B cell (primary cell): ENCODE data around the gene B4GALNT3. TPM values are rescaled to one million over a fixed set of nuclear protein-coding genes. Genes with fewer than 3 reads are reported as not detected.

ENCODE experiments used
- ATAC-seq: fragments of 200-7000 bp; cut with Tn5 transposase; one replicate; pipeline ENCODE4 v1.10.0; 2021; ENCODE audit warnings: low read depth, mild to moderate bottlenecking, moderate number of reproducible peaks, moderate library complexity
- CTCF ChIA-PET: fragments of 350-600 bp; sonication (Branson Sonifier 250); formaldehyde crosslinking; loops from one replicate; lab custom pipeline; 2021; ENCODE audit warnings: antibody characterized with exemption, inconsistent platforms; lab: Charles Lee
- POLR2A ChIA-PET: fragments of 350-600 bp; sonication (Branson Sonifier 250); formaldehyde crosslinking; loops from one replicate; lab custom pipeline; 2021; ENCODE audit warnings: antibody characterized with exemption; lab: Charles Lee
- DNase-seq: peaks from one replicate; pipeline ENCODE4 v3.0.0; 2013
- H2AFZ ChIP-seq: 2 replicates; pipeline ENCODE4 v1.6.1; 2012; ENCODE audit warnings: mild to moderate bottlenecking, low read depth, low read length; ENCODE audit not compliant: insufficient read depth, poor library complexity, severe bottlenecking
- H3K27ac ChIP-seq, 2 donors: 1 replicate in 1 of 2; 2 replicates in 1 of 2; pipeline ENCODE4 v1.5.1; 2012 to 2013; ENCODE audit warnings: low read length in 2 of 2, mild to moderate bottlenecking in 2 of 2, moderate library complexity in 1 of 2
- H3K27me3 ChIP-seq, 4 experiments: fragments of 200-600 bp in 1 of 4; sonication (generic) in 1 of 4; replicated peaks in 1 of 4; 1 replicate in 2 of 4; 2 replicates in 2 of 4; pipeline versions ENCODE4 v1.6.1 to v1.7.0; 2013 to 2016; ENCODE audit warnings: low read length in 3 of 4, mild to moderate bottlenecking in 2 of 4, mixed read lengths in 1 of 4, moderate library complexity in 1 of 4; ENCODE audit not compliant: insufficient read depth in 4 of 4, control insufficient read depth in 3 of 4; ENCODE audit errors: control extremely low read depth in 1 of 4
- H3K36me3 ChIP-seq, 2 experiments: replicated peaks in 1 of 2; 1 replicate in 1 of 2; 2 replicates in 1 of 2; pipeline versions ENCODE4 v1.6.1 to v1.7.1; 2013; ENCODE audit warnings: low read length in 1 of 2; ENCODE audit not compliant: insufficient read depth in 2 of 2, control insufficient read depth in 1 of 2; ENCODE audit errors: control extremely low read depth in 1 of 2, extremely low read depth in 1 of 2
- H3K4me1 ChIP-seq, 2 donors: fragments of 200-600 bp in 1 of 2; sonication (generic) in 1 of 2; 1 replicate in 1 of 2; 2 replicates in 1 of 2; pipeline versions ENCODE4 v1.5.1 to v1.6.1; 2013 to 2017; ENCODE audit warnings: low read length in 2 of 2; ENCODE audit not compliant: control insufficient read depth in 2 of 2, insufficient read depth in 2 of 2
- H3K4me2 ChIP-seq: replicated peaks from 2 replicates; pipeline ENCODE3; 2012; ENCODE audit warnings: mild to moderate bottlenecking, low read depth, low read length; ENCODE audit not compliant: poor library complexity, severe bottlenecking
- H3K4me3 ChIP-seq, 5 experiments: fragments of 200-600 bp in 1 of 5; sonication (generic) in 1 of 5; 1 replicate in 3 of 5; 2 replicates in 2 of 5; pipeline versions ENCODE4 v1.5.1 to v1.7.0; 2011 to 2016; ENCODE audit warnings: low read length in 4 of 5, mild to moderate bottlenecking in 4 of 5, low read depth in 2 of 5, control low read depth in 1 of 5, moderate library complexity in 1 of 5; ENCODE audit not compliant: insufficient read depth in 1 of 5; ENCODE audit errors: control extremely low read depth in 1 of 5, extremely low read depth in 1 of 5
- H3K79me2 ChIP-seq: fragments of 200-600 bp; sonication (generic); one replicate; pipeline ENCODE4 v1.6.0; 2016; ENCODE audit warnings: low read length; ENCODE audit not compliant: control insufficient read depth, insufficient read depth
- H3K9ac ChIP-seq: fragments of 200-600 bp; sonication (generic); 2 replicates; pipeline ENCODE4 v1.6.1; 2017; ENCODE audit warnings: mild to moderate bottlenecking, low read length, moderate library complexity
- H3K9me3 ChIP-seq, 3 donors: one replicate each; pipeline versions ENCODE4 v1.6.1 to v1.7.1; 2013; ENCODE audit warnings: low read length in 2 of 3; ENCODE audit not compliant: control insufficient read depth in 2 of 3, insufficient read depth in 1 of 3; ENCODE audit errors: control extremely low read depth in 1 of 3
- H4K20me1 ChIP-seq: 2 replicates; pipeline ENCODE4 v1.6.0; 2012; ENCODE audit warnings: mild to moderate bottlenecking, low read length; ENCODE audit not compliant: insufficient read depth, control insufficient read depth, poor library complexity, severe bottlenecking
- H3K27ac Mint-ChIP-seq: one replicate; pipeline ENCODE4 v1.8.0; 2021; ENCODE audit warnings: mixed read lengths
- H3K27me3 Mint-ChIP-seq: one replicate; pipeline ENCODE4 v1.8.0; 2021; ENCODE audit warnings: mixed read lengths
- H3K4me1 Mint-ChIP-seq: one replicate; pipeline ENCODE4 v1.8.0; 2021; ENCODE audit warnings: mixed read lengths
- H3K4me3 Mint-ChIP-seq: one replicate; pipeline ENCODE4 v1.8.0; 2021; ENCODE audit warnings: mixed read lengths
- H3K9me3 Mint-ChIP-seq: one replicate; pipeline ENCODE4 v1.8.0; 2022; ENCODE audit warnings: mixed read lengths; ENCODE audit not compliant: insufficient read depth
- EZH2 ChIP-seq: IDR thresholded peaks from 2 replicates; pipeline ENCODE4 v1.6.1; 2012; ENCODE audit warnings: borderline replicate concordance, low read depth, mild to moderate bottlenecking, moderate library complexity, low read length; ENCODE audit not compliant: insufficient read depth, poor library complexity, severe bottlenecking
- whole genome bisulfite sequencing: methylation state at CpG from one replicate; pipeline ENCODE4 v1.1.5; 2013; ENCODE audit warnings: missing lambda C conversion rate; ENCODE audit not compliant: insufficient coverage; 5-methylcytosine and 5-hydroxymethylcytosine counted together
- intact Hi-C: fragments of 100-400 bp; cut with micrococcal nuclease; formaldehyde crosslinking; loops from one replicate; pipeline ENCODE4 v1.10.0; 2022
- polyA plus RNA-seq: library from polyadenylated mRNA; depleted of rRNA; stranded (reverse); fragments of >200 nt; gene quantifications from 2 replicates; pipeline ENCODE4 v1.2.3, GENCODE V29; 2012
- total RNA-seq, 2 donors: library from RNA; stranded (reverse); fragments of 120-200 nt in 1 of 2; gene quantifications; 1 replicate in 1 of 2; 2 replicates in 1 of 2; pipeline versions ENCODE4 v1.2.3 to v1.2.4, GENCODE V29; 2013 to 2022
- TF ChIP-seq, protein P1 (sequence below): fragments of 200-600 bp; IDR thresholded peaks from one replicate; pipeline ENCODE4 v1.8.0; 2022; ENCODE audit warnings: antibody characterized with exemption, mild to moderate bottlenecking

B4GALNT3 gene
- total and polyA plus RNA-seq, 2 donors (not counting 1 experiment from before 2014, with no cell fraction given), result 0.25 TPM; not detected in 1

DNA sequence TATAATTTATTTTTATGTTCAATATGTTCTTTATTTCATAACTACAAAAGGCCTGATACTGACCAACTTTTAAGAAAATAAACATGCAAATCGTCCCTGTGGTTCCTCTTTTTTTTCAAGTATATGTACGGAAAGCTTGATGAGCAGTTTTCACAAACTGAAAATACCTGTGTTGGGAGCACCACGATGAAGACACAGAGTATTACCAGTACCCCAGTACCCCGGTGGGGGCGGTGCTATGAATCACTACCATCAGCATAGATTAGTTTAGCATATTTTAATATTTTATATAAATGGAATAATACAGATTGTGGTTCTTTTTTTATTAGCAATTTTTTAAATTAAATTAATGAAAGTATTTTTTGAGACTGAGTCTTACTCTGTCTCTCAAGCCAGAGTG, 7.0 kb downstream of the B4GALNT3 start:
- TF ChIP-seq EZH2, result no peak
- TF ChIP-seq, protein P1, sequence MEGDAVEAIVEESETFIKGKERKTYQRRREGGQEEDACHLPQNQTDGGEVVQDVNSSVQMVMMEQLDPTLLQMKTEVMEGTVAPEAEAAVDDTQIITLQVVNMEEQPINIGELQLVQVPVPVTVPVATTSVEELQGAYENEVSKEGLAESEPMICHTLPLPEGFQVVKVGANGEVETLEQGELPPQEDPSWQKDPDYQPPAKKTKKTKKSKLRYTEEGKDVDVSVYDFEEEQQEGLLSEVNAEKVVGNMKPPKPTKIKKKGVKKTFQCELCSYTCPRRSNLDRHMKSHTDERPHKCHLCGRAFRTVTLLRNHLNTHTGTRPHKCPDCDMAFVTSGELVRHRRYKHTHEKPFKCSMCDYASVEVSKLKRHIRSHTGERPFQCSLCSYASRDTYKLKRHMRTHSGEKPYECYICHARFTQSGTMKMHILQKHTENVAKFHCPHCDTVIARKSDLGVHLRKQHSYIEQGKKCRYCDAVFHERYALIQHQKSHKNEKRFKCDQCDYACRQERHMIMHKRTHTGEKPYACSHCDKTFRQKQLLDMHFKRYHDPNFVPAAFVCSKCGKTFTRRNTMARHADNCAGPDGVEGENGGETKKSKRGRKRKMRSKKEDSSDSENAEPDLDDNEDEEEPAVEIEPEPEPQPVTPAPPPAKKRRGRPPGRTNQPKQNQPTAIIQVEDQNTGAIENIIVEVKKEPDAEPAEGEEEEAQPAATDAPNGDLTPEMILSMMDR, result no peak
- Histone ChIP-seq H3K79me2 (no peaks in the 10 kb centered on the region), H3K4me1 (no peaks in the 10 kb centered on the region), H3K36me3 (no peaks in the 10 kb centered on the region), H3K27ac (no peak overlapping the region), H3K27me3 (peaks cover 0 to 14% (median 6%) of the 10 kb centered on the region in 4 experiments), H3K4me3 (no peak overlapping the region), H4K20me1 (no peaks in the 10 kb centered on the region), H2AFZ (no peak overlapping the region), H3K9ac (no peak overlapping the region), H3K9me3 (no peaks in the 10 kb centered on the region), H3K4me2 (no peak overlapping the region)
- no peak overlapping the region for H3K4me3 Mint-ChIP-seq
- H3K27me3 Mint-ChIP-seq, result peaks cover 37% of the 10 kb centered on the region
- intact Hi-C loops, result no loop called here
- ChIA-PET POLR2A (no interaction called here), CTCF (no interaction called here)
- no peak overlapping the region for H3K27ac Mint-ChIP-seq
- ATAC-seq (no peak), DNase-seq (no peak)
- peaks cover 2% of the 10 kb centered on the region for H3K4me1 Mint-ChIP-seq
- no CpG with 5 or more reads among the region's 5 CpGs for WGBS
- H3K9me3 Mint-ChIP-seq, result no peaks in the 10 kb centered on the region

DNA sequence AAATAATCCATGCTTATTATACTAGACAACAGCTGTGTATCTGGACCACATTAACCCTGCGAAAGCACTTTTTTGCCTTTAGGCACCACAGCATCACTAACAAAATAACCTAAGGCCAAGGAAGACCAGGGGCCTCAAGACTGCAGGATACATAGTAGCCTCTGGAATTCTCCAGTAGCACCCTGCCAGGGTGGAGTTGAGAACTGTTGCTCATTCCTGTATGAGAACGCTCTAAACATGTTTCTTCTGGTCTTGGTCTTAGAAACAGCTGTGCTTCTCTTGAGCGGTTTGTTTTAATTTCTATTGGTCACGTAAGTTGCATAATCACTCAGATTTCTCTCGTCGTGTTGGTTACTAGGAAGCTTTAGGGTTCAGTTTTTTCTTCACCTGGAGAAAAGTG, 7.9 kb downstream of the B4GALNT3 start:
- H3K27me3 ChIP-seq, result peaks cover 0 to 7% (median 2%) of the 10 kb centered on the region in 4 experiments
- intact Hi-C loops, result no loop called here

More for the DNA sequence above, 7.9 kb downstream of the B4GALNT3 start:
- Mint-ChIP-seq H3K4me3 (no peak overlapping the region), H3K4me1 (peaks cover 2% of the 10 kb centered on the region), H3K27me3 (peaks cover 34% of the 10 kb centered on the region), H3K27ac (no peak overlapping the region), H3K9me3 (no peaks in the 10 kb centered on the region)
- H3K79me2 ChIP-seq, result no peaks in the 10 kb centered on the region
- no peak overlapping the region for H3K4me3 ChIP-seq
- H3K9ac ChIP-seq, result no peak overlapping the region
- H3K36me3 ChIP-seq, result no peaks in the 10 kb centered on the region
- no peaks in the 10 kb centered on the region for H3K4me1 ChIP-seq
- 100% methylated on average over 2 of the region's 6 CpGs for WGBS
- H4K20me1 ChIP-seq, result no peaks in the 10 kb centered on the region
- no peak overlapping the region for H3K4me2 ChIP-seq
- DNase-seq (no peak), ATAC-seq (no peak)
- ChIA-PET CTCF (no interaction called here), POLR2A (no interaction called here)
- H3K27ac ChIP-seq, result no peak overlapping the region
- no peaks in the 10 kb centered on the region for H3K9me3 ChIP-seq
- TF ChIP-seq, protein P1, result no peak
- TF ChIP-seq EZH2, result no peak
- no peak overlapping the region for H2AFZ ChIP-seq
